H1 (cell line): Measurements from ENCODE around the gene GNA12. TPM values are rescaled to one million over a fixed set of nuclear protein-coding genes. Genes with fewer than 3 reads are reported as not detected.

Experiments used
- CTCF ChIA-PET: fragments of 300-600 bp; sonication (Branson Sonifier 250); formaldehyde crosslinking; loops from one replicate; lab custom pipeline; 2021; ENCODE audit not compliant: partially characterized antibody; lab: Charles Lee
- POLR2A ChIA-PET: fragments of 300-600 bp; sonication (Branson Sonifier 250); formaldehyde crosslinking; loops from one replicate; lab custom pipeline; 2021; ENCODE audit warnings: inconsistent platforms; ENCODE audit not compliant: partially characterized antibody; lab: Charles Lee
- DNase-seq, 2 experiments: peaks; one replicate each; pipeline versions ENCODE4 v3.0.0 to v3.0.0-alpha.2; 2010 to 2022; ENCODE audit warnings: low spot score in 2 of 2, low read depth in 1 of 2, mixed read lengths in 1 of 2
- FAIRE-seq: peaks from 2 replicates; lab custom pipeline; 2011; peaks lifted over from hg19 to GRCh38; lab: Jason Lieb, UNC
- H2AFZ ChIP-seq: 2 replicates; pipeline ENCODE4 v1.8.1; 2012; ENCODE audit warnings: low read length, inconsistent platforms
- H2AK5ac ChIP-seq: 2 replicates; pipeline ENCODE4 v1.6.1; 2013; ENCODE audit warnings: low read depth, low read length
- H2BK120ac ChIP-seq: replicated peaks from 2 replicates; pipeline ENCODE3; 2013; ENCODE audit warnings: low read depth, low read length, inconsistent platforms
- H2BK12ac ChIP-seq: 2 replicates; pipeline ENCODE4 v1.6.1; 2013; ENCODE audit warnings: low read depth, low read length
- H2BK15ac ChIP-seq: 2 replicates; pipeline ENCODE4 v1.6.1; 2013; ENCODE audit warnings: low read length
- H2BK20ac ChIP-seq: 2 replicates; pipeline ENCODE4 v1.6.1; 2013; ENCODE audit warnings: low read length
- H2BK5ac ChIP-seq: 2 replicates; pipeline ENCODE4 v1.6.1; 2013; ENCODE audit warnings: low read depth, low read length
- H3K14ac ChIP-seq: 2 replicates; pipeline ENCODE4 v1.6.1; 2013; ENCODE audit warnings: inconsistent platforms; ENCODE audit not compliant: insufficient read length
- H3K18ac ChIP-seq: 2 replicates; pipeline ENCODE4 v1.6.1; 2013; ENCODE audit warnings: low read length; ENCODE audit errors: extremely low read depth
- H3K23ac ChIP-seq: 2 replicates; pipeline ENCODE4 v1.6.1; 2013; ENCODE audit warnings: inconsistent platforms; ENCODE audit not compliant: insufficient read length
- H3K23me2 ChIP-seq: 2 replicates; pipeline ENCODE4 v1.6.1; 2013; ENCODE audit warnings: low read depth, low read length
- H3K27ac ChIP-seq: 2 replicates; pipeline ENCODE4 v1.6.1; 2011; ENCODE audit warnings: low read depth, low read length, inconsistent platforms
- H3K27me3 ChIP-seq, 4 experiments: replicated peaks in 1 of 4; 1 replicate in 1 of 4; 2 replicates in 3 of 4; pipeline versions ENCODE4 v1.6.1 to v1.8.1; 2011 to 2013; ENCODE audit warnings: low read length in 3 of 4, mild to moderate bottlenecking in 3 of 4, inconsistent platforms in 2 of 4, mixed read lengths in 2 of 4, moderate library complexity in 1 of 4; ENCODE audit not compliant: control insufficient read depth in 3 of 4, insufficient read depth in 3 of 4; ENCODE audit errors: extremely low read depth in 1 of 4
- H3K36me3 ChIP-seq, 4 experiments: 2 replicates each; pipeline versions ENCODE4 v1.6.1 to v1.8.1; 2011 to 2013; ENCODE audit warnings: mild to moderate bottlenecking in 4 of 4, low read length in 3 of 4, moderate library complexity in 2 of 4, control low read depth in 1 of 4, inconsistent platforms in 1 of 4; ENCODE audit not compliant: insufficient read depth in 4 of 4, control insufficient read depth in 2 of 4
- H3K4ac ChIP-seq: replicated peaks from 2 replicates; pipeline ENCODE3; 2013; ENCODE audit warnings: low read length, low read depth, mixed read lengths, inconsistent platforms; ENCODE audit not compliant: insufficient read length
- H3K4me1 ChIP-seq, 4 experiments: replicated peaks in 1 of 4; 1 replicate in 1 of 4; 2 replicates in 3 of 4; pipeline versions ENCODE4 v1.6.1 to v1.8.1; 2011 to 2013; ENCODE audit warnings: low read length in 3 of 4, inconsistent platforms in 2 of 4, mixed read lengths in 1 of 4; ENCODE audit not compliant: insufficient read depth in 4 of 4, control insufficient read depth in 3 of 4
- H3K4me2 ChIP-seq, 2 experiments: 2 replicates each; pipeline versions ENCODE4 v1.6.1 to v1.8.1; 2011 to 2013; ENCODE audit warnings: low read depth in 2 of 2, low read length in 2 of 2, control low read depth in 1 of 2, inconsistent platforms in 1 of 2, mild to moderate bottlenecking in 1 of 2; ENCODE audit not compliant: insufficient read depth in 1 of 2
- H3K4me3 ChIP-seq, 4 experiments: fragments of 200-600, 300-600 bp in 1 of 4; sonication (generic), shearing (Covaris generic), sonication (Bioruptor Twin) in 1 of 4; 2 replicates each; pipeline versions ENCODE4 v1.5.1 to v1.8.1; 2011 to 2016; ENCODE audit warnings: low read length in 4 of 4, low read depth in 3 of 4, control low read depth in 2 of 4, inconsistent platforms in 2 of 4, mild to moderate bottlenecking in 2 of 4, mixed read lengths in 1 of 4, moderate library complexity in 1 of 4; ENCODE audit not compliant: insufficient read depth in 2 of 4; ENCODE audit errors: extremely low read depth in 1 of 4
- H3K56ac ChIP-seq: replicated peaks from 2 replicates; pipeline ENCODE3; 2013; ENCODE audit warnings: low read depth, mild to moderate bottlenecking, mixed read lengths, low read length, inconsistent platforms; ENCODE audit not compliant: insufficient read length
- H3K79me1 ChIP-seq: 2 replicates; pipeline ENCODE4 v1.6.1; 2013; ENCODE audit warnings: low read depth, low read length, control low read depth
- H3K79me2 ChIP-seq, 2 experiments: 2 replicates each; pipeline versions ENCODE4 v1.6.1 to v1.8.1; 2012 to 2013; ENCODE audit warnings: low read length in 2 of 2, mild to moderate bottlenecking in 2 of 2, inconsistent platforms in 1 of 2; ENCODE audit not compliant: insufficient read depth in 2 of 2, control insufficient read depth in 1 of 2
- H3K9ac ChIP-seq, 4 experiments: replicated peaks in 1 of 4; 1 replicate in 1 of 4; 2 replicates in 3 of 4; pipeline versions ENCODE4 v1.6.1 to v1.8.1; 2011 to 2013; ENCODE audit warnings: low read depth in 3 of 4, low read length in 3 of 4, control low read depth in 2 of 4, mild to moderate bottlenecking in 2 of 4, moderate library complexity in 2 of 4, inconsistent platforms in 1 of 4; ENCODE audit errors: extremely low read depth in 1 of 4
- H3K9me3 ChIP-seq, 2 experiments: 2 replicates each; pipeline versions ENCODE4 v1.6.1 to v1.8.1; 2012 to 2013; ENCODE audit warnings: mild to moderate bottlenecking in 2 of 2, moderate library complexity in 2 of 2, control low read depth in 1 of 2, inconsistent platforms in 1 of 2, low read depth in 1 of 2, low read length in 1 of 2, mixed read lengths in 1 of 2; ENCODE audit not compliant: insufficient read depth in 2 of 2
- H4K20me1 ChIP-seq, 2 experiments: replicated peaks in 1 of 2; 2 replicates each; pipeline versions ENCODE3 to v1.8.1; 2011 to 2013; ENCODE audit warnings: inconsistent platforms in 2 of 2, low read length in 2 of 2, mild to moderate bottlenecking in 1 of 2; ENCODE audit not compliant: insufficient read depth in 2 of 2, control insufficient read depth in 1 of 2
- H4K5ac ChIP-seq: 2 replicates; pipeline ENCODE4 v1.6.1; 2013; ENCODE audit warnings: low read length, low read depth, mixed read lengths, inconsistent platforms; ENCODE audit not compliant: insufficient read length
- H4K8ac ChIP-seq: 2 replicates; pipeline ENCODE4 v1.8.0; 2013; ENCODE audit warnings: mild to moderate bottlenecking, moderate library complexity, low read length, inconsistent platforms; ENCODE audit not compliant: insufficient read depth; ENCODE audit errors: extremely low read depth
- H4K91ac ChIP-seq: replicated peaks from 2 replicates; pipeline ENCODE3; 2013; ENCODE audit warnings: low read length, mixed read lengths, inconsistent platforms; ENCODE audit not compliant: insufficient read length
- CHD2 ChIP-seq: IDR thresholded peaks from 2 replicates; pipeline ENCODE4 v1.6.1; 2012; ENCODE audit warnings: low read length, improper control_type of control experiment
- EGR1 ChIP-seq: IDR thresholded peaks from 2 replicates; pipeline ENCODE4 v1.6.1; 2011; ENCODE audit warnings: low read depth, low read length, borderline replicate concordance
- SAP30 ChIP-seq: fragments of 300-600 bp; sonication (generic); IDR thresholded peaks from 2 replicates; pipeline ENCODE4 v1.7.1; 2012; ENCODE audit warnings: low read length, moderate library complexity, mild to moderate bottlenecking, inconsistent platforms; ENCODE audit not compliant: insufficient read depth, insufficient replicate concordance
- SP4 ChIP-seq: IDR thresholded peaks from 2 replicates; pipeline ENCODE4 v1.6.1; 2012; ENCODE audit warnings: low read length, inconsistent platforms
- SRF ChIP-seq: IDR thresholded peaks from 2 replicates; pipeline ENCODE4 v1.6.1; 2011; ENCODE audit warnings: mild to moderate bottlenecking, low read depth, low read length, moderate library complexity
- TCF12 ChIP-seq: IDR thresholded peaks from 2 replicates; pipeline ENCODE4 v1.6.1; 2011; ENCODE audit warnings: low read depth, mild to moderate bottlenecking, low read length
- YY1 ChIP-seq: IDR thresholded peaks from 2 replicates; pipeline ENCODE4 v1.6.1; 2011; ENCODE audit warnings: low read depth, mild to moderate bottlenecking, low read length
- ZNF274 ChIP-seq: IDR thresholded peaks from 2 replicates; pipeline ENCODE4 v1.7.0; 2012; ENCODE audit warnings: low read length, borderline replicate concordance; ENCODE audit errors: extremely low read depth
- WGBS, 2 experiments: shearing (Covaris generic) in 1 of 2; methylation state at CpG; one replicate each; pipeline versions ENCODE4 v1.1.6 to v1.1.7; 2013 to 2015; ENCODE audit warnings: low lambda C conversion rate in 2 of 2, mixed read lengths in 2 of 2, inconsistent platforms in 1 of 2, low coverage in 1 of 2, missing lambda C conversion rate in 1 of 2; ENCODE audit not compliant: insufficient replicate concordance in 2 of 2, insufficient coverage in 1 of 2, insufficient read length in 1 of 2; ENCODE audit errors: extremely low coverage in 1 of 2, missing lambda C conversion rate in 1 of 2; 5-methylcytosine and 5-hydroxymethylcytosine counted together
- polyA plus RNA-seq, 7 experiments: library from polyadenylated mRNA; depleted of rRNA in 3 of 7; stranded (reverse) in 5 of 7; unstranded in 2 of 7; fragments of >200 nt in 5 of 7; fragments of 200-250 nt in 2 of 7; gene quantifications; 1 replicate in 5 of 7; 2 replicates in 1 of 7; 4 replicates in 1 of 7; pipeline versions ENCODE4 v1.2.1 to v1.2.3, GENCODE V29; 2011 to 2013; ENCODE audit warnings: missing spikeins in 2 of 7, mixed read lengths in 2 of 7
- total RNA-seq: library from RNA; stranded (reverse); fragmentation: NEBNext Ultra II Directional; extraction: Animal tissue kit (Norgen Biotek cat#: 25700); gene quantifications from 2 replicates; pipeline ENCODE4 v1.2.1, GENCODE V29; 2021
- TF ChIP-seq, protein P1 (sequence below): IDR thresholded peaks from 2 replicates; pipeline ENCODE4 v1.6.1; 2011; ENCODE audit warnings: low read depth, mild to moderate bottlenecking, low read length; ENCODE audit not compliant: insufficient read depth

Gene GNA12
- total and polyA plus RNA-seq, 2 of the 8 experiments (the other 6 are each of a cell fraction or from before 2014, with no cell fraction given) = 96.5 to 109 TPM

DNA sequence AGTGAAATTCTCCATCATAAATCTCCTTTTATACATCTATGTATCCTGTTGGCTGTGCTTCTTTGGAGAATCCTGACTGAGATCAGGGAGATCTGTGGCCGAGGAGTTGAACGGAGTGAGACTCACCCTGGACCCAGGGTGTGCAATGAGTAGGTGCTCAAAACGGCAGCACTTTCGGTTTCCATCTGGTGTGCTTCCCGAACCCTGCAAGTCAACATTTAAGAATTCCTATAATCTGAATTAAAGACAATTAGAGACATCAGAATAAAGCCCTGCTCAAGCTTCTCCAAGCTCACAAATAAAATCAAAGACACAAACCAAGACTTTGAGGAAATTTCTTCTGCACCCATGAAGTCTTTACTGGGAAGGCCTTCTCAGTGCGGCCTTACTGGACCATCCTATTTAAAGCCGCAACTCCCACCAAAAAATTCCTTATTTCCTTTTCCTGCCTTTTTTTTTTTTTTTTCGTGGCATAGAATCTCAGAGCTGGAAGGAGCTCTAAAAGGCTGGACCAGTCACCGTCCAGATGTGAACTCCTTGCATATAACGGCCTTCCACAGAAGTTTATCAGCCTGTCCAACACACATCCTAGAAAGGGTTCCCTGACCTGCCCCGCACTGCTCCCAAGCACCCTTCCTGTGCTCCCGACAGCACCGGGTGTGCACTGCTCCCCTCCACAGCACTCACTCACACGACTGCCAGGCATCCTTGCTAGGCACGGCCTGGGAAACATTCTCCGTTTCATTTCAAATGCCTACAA, 29.7 kb downstream of the GNA12 start:
- Histone ChIP-seq H3K14ac (no peak overlapping the region), H4K5ac (no peak overlapping the region), H3K23me2 (no peaks in the 10 kb centered on the region), H3K4ac (peak overlapping the region; percentile 22), H3K27me3 (no peaks in the 10 kb centered on the region), H3K4me3 (no peak overlapping the region), H3K56ac (no peak overlapping the region), H2BK12ac (peak overlapping the region; percentile 72), H3K36me3 (no peaks in the 10 kb centered on the region), H2BK120ac (peak overlapping the region; percentile 50), H2AFZ (no peak overlapping the region), H2BK5ac (peak overlapping the region; percentile 85), H3K9me3 (no peaks in the 10 kb centered on the region), H2BK20ac (peak overlapping the region; percentile 2; the same call in 1 of the 2 replicates), H3K9ac (no peak overlapping the region; a peak in 1 of 7 replicates), H2AK5ac (0 out of 2 replicates have a peak overlapping the region, but pooled peaks have one; percentile 76), H4K8ac (0 out of 2 replicates have a peak overlapping the region, but pooled peaks have one; percentile 19), H3K4me1 (peaks cover 21 to 43% (median 32%) of the 10 kb centered on the region in 4 experiments), H3K79me2 (peaks cover 21 to 100% of the 10 kb centered on the region in 2 experiments), H4K91ac (peak overlapping the region; percentile 5), H3K79me1 (peaks cover 19% of the 10 kb centered on the region; the same call in 1 of the 2 replicates), H3K4me2 (peak overlapping the region; percentile 7 to 23; a peak in 2 of 4 replicates), H3K18ac (peak overlapping the region; percentile 93), H4K20me1 (peaks cover 3 to 5% of the 10 kb centered on the region in 2 experiments), H3K23ac (no peak overlapping the region), H2BK15ac (no peak overlapping the region; the same call in 1 of the 2 replicates), H3K27ac (peak overlapping the region; percentile 31; the same call in 1 of the 2 replicates)
- POLR2A ChIA-PET = interaction anchor here (1.2 to 4.7 kb wide), 4 partner anchors 8 to 28 kb away, joined by 4 to 21 read pairs (median 4); no protein-coding TSS in a partner anchor
- FAIRE-seq (no peak), DNase-seq (no peak)
- CTCF ChIA-PET = interaction anchor here (1.0 to 2.1 kb wide), 7 partner anchors 9 to 105 kb away, joined by 3 to 11 read pairs (median 4); no protein-coding TSS in a partner anchor
- WGBS, 2 experiments = 85% methylated on average over 15 of the region's 16 CpGs; no CpG with 5 or more reads in 1 of the 2 experiments
- no peak for TF ChIP-seq SAP30
- no peak for TF ChIP-seq CHD2
- no peak for TF ChIP-seq ZNF274
- TF ChIP-seq EGR1 = no peak
- TF ChIP-seq, protein P1, sequence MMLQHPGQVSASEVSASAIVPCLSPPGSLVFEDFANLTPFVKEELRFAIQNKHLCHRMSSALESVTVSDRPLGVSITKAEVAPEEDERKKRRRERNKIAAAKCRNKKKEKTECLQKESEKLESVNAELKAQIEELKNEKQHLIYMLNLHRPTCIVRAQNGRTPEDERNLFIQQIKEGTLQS = no peak
- no peak for TF ChIP-seq YY1
- TF ChIP-seq SRF = no peak
- TF ChIP-seq SP4 = no peak
- no peak for TF ChIP-seq TCF12
